Panc1 (cell line): ENCODE data around the gene UBLCP1. TPM values are rescaled to one million over a fixed set of nuclear protein-coding genes. Genes with fewer than 3 reads are reported as not detected.

Experiments
- ATAC-seq: fragments of 200-7000 bp; cut with Tn5 transposase; 2 replicates; pipeline ENCODE4 v1.9.1; 2020; ENCODE audit warnings: mild to moderate bottlenecking, moderate library complexity
- BruUV-seq: library from RNA; stranded (reverse); fragments of 400-500 nt; replicated peaks from 2 replicates; lab custom pipeline; 2021; lab: Mats Ljungman, UMichigan
- CTCF ChIA-PET: fragments of 300-600 bp; sonication (Branson Sonifier 250); formaldehyde crosslinking; loops from one replicate; lab custom pipeline; 2022; ENCODE audit warnings: antibody characterized with exemption; lab: Charles Lee
- POLR2A ChIA-PET: fragments of 300-600 bp; sonication (Branson Sonifier 250); formaldehyde crosslinking; loops from one replicate; lab custom pipeline; 2022; ENCODE audit warnings: antibody characterized with exemption; lab: Charles Lee
- DNase-seq: peaks from one replicate; pipeline ENCODE4 v3.0.0-alpha.2; 2010; ENCODE audit warnings: low read depth, low spot score
- H3K27ac ChIP-seq: 2 replicates; pipeline ENCODE4 v1.5.1; 2011; ENCODE audit warnings: mild to moderate bottlenecking, low read length, inconsistent platforms
- H3K27me3 ChIP-seq: fragments of 200-500 bp; sonication (Bioruptor generic); 2 replicates; pipeline ENCODE4 v1.6.0; 2014; ENCODE audit warnings: low read length, inconsistent platforms; ENCODE audit not compliant: control insufficient read depth, insufficient read depth
- H3K36me3 ChIP-seq: fragments of 200-500 bp; sonication (Bioruptor generic); 2 replicates; pipeline ENCODE4 v1.5.1; 2014; ENCODE audit warnings: inconsistent platforms, mild to moderate bottlenecking, low read length, moderate library complexity; ENCODE audit not compliant: control insufficient read depth, insufficient read depth
- H3K4me1 ChIP-seq: 2 replicates; pipeline ENCODE4 v1.5.1; 2011; ENCODE audit warnings: inconsistent platforms, mild to moderate bottlenecking, low read length, moderate library complexity; ENCODE audit not compliant: control insufficient read depth, insufficient read depth
- H3K4me3 ChIP-seq, 2 experiments: 2 replicates each; pipeline ENCODE4 v1.5.1; 2011 to 2012; ENCODE audit warnings: low read depth in 2 of 2, low read length in 2 of 2, mild to moderate bottlenecking in 2 of 2, inconsistent platforms in 1 of 2, moderate library complexity in 1 of 2
- H3K9me3 ChIP-seq: fragments of 200-500 bp; sonication (Bioruptor generic); 2 replicates; pipeline ENCODE4 v1.5.1; 2014; ENCODE audit warnings: low read depth, mild to moderate bottlenecking, inconsistent platforms, low read length, moderate library complexity; ENCODE audit not compliant: control insufficient read depth, insufficient read depth
- CTCF ChIP-seq: fragments of 450-650 bp; IDR thresholded peaks from 2 replicates; pipeline ENCODE4 v1.5.1; 2017; ENCODE audit warnings: mild to moderate bottlenecking
- POLR2AphosphoS5 ChIP-seq: IDR thresholded peaks from 2 replicates; pipeline ENCODE4 v1.6.1; 2012; ENCODE audit warnings: mild to moderate bottlenecking, low read depth, low read length, moderate library complexity
- REST ChIP-seq, 2 experiments: IDR thresholded peaks; 2 replicates each; pipeline ENCODE4 v1.6.1; 2011 to 2012; ENCODE audit warnings: low read depth in 2 of 2, control low read depth in 1 of 2, low read length in 1 of 2, mild to moderate bottlenecking in 1 of 2, moderate library complexity in 1 of 2; ENCODE audit not compliant: insufficient read depth in 1 of 2
- SIN3A ChIP-seq: IDR thresholded peaks from 2 replicates; pipeline ENCODE4 v1.6.1; 2012; ENCODE audit warnings: low read depth, mild to moderate bottlenecking, low read length, moderate library complexity, borderline replicate concordance; ENCODE audit not compliant: insufficient read depth
- TCF7L2 ChIP-seq: IDR thresholded peaks from 2 replicates; pipeline ENCODE4 v1.6.1; 2011; ENCODE audit warnings: mild to moderate bottlenecking, low read depth, low read length, inconsistent platforms
- in situ Hi-C: cut with HindIII; loops from 2 replicates; pipeline ENCODE4 v1.10.0; 2016; ENCODE audit warnings: low sequenced_read_pairs, low pct_unique_long_range_greater_than_20kb
- intact Hi-C: fragments of 100-400 bp; cut with micrococcal nuclease; formaldehyde crosslinking; loops from one replicate; pipeline ENCODE4 v1.10.0; 2022; ENCODE audit not compliant: unreplicated experiment
- total RNA-seq: library from RNA; stranded (reverse); gene quantifications from one replicate; pipeline ENCODE4 v1.2.1, GENCODE V29; 2021; ENCODE audit not compliant: unreplicated experiment

Gene UBLCP1
- total RNA-seq, 1 experiment from 2014 or later = 31.8 TPM

GRCh38 chr5:159313197-159313596, 50.1 kb downstream of the UBLCP1 start:
- Histone ChIP-seq H3K4me3 (no peak overlapping the region), H3K9me3 (no peaks in the 10 kb centered on the region), H3K36me3 (no peaks in the 10 kb centered on the region), H3K4me1 (no peaks in the 10 kb centered on the region), H3K27me3 (peaks cover 17% of the 10 kb centered on the region), H3K27ac (no peak overlapping the region)
- in situ Hi-C loops = no loop called here
- ATAC-seq (no peak), DNase-seq (no peak)
- intact Hi-C loops = no loop called here
- ChIA-PET CTCF (no interaction called here), POLR2A (no interaction called here)
- no TSS peak for BruUV-seq
- TF ChIP-seq SIN3A (no peak), REST (IDR thresholded peaks at IDR 0.05; ENCODE audit: insufficient read depth in 1 of 2, low read depth in 2 of 2, low read length in 1 of 2) (no peak), CTCF (no peak), POLR2AphosphoS5 (no peak), TCF7L2 (no peak)

GRCh38 chr5:159316519-159317383, 53.7 kb downstream of the UBLCP1 start:
- Histone ChIP-seq H3K27me3 (peaks cover 6% of the 10 kb centered on the region), H3K9me3 (no peaks in the 10 kb centered on the region), H3K27ac (no peak overlapping the region), H3K36me3 (no peaks in the 10 kb centered on the region), H3K4me1 (no peaks in the 10 kb centered on the region), H3K4me3 (no peak overlapping the region)
- no TSS peak for BruUV-seq
- DNase-seq = peak; percentile 35
- ATAC-seq = peak; percentile 96
- intact Hi-C loops (loop anchor here (2.0 kb wide), 1 partner anchor 160 kb away; no protein-coding TSS in a partner anchor), in situ Hi-C loops (no loop called here)
- TF ChIP-seq TCF7L2 (no peak), POLR2AphosphoS5 (no peak), SIN3A (no peak), CTCF (peak; percentile 84)
- POLR2A ChIA-PET = no interaction called here
- CTCF ChIA-PET = interaction anchor here (0.5 to 2.1 kb wide), 4 partner anchors 30 to 191 kb away, joined by 3 to 12 read pairs (median 10); no protein-coding TSS in a partner anchor
